Small intestine (tissue), 7 donors: Measurements from ENCODE around the gene LDLRAD3. TPM values are rescaled to one million over a fixed set of nuclear protein-coding genes. Genes with fewer than 3 reads are reported as not detected.
A peak's percentile ranks its signal among the peaks of the same experiment; 100 is the strongest.

ENCODE experiments used
- DNase-seq, 2 donors: peaks; one replicate each; pipeline versions ENCODE4 v3.0.0 to v3.0.0-alpha.2; 2013
- FAIRE-seq: peaks from 2 replicates; lab custom pipeline; 2012; peaks lifted over from hg19 to GRCh38; lab: Jason Lieb, UNC
- H3K27ac ChIP-seq, 3 donors: one replicate each; pipeline ENCODE4 v1.5.1; 2013; ENCODE audit warnings: low read length in 2 of 3, mild to moderate bottlenecking in 2 of 3, control low read depth in 1 of 3, inconsistent platforms in 1 of 3, low read depth in 1 of 3, moderate library complexity in 1 of 3
- H3K27me3 ChIP-seq, 3 donors: one replicate each; pipeline ENCODE4 v1.6.1; 2013; ENCODE audit warnings: low read length in 3 of 3, inconsistent platforms in 1 of 3; ENCODE audit not compliant: control insufficient read depth in 3 of 3, insufficient read depth in 3 of 3
- H3K36me3 ChIP-seq, 3 donors: one replicate each; pipeline ENCODE4 v1.6.1; 2013; ENCODE audit warnings: low read length in 3 of 3, inconsistent platforms in 1 of 3, low read depth in 1 of 3, mild to moderate bottlenecking in 1 of 3, moderate library complexity in 1 of 3; ENCODE audit not compliant: control insufficient read depth in 3 of 3, insufficient read depth in 2 of 3
- H3K4me1 ChIP-seq, 3 donors: one replicate each; pipeline ENCODE4 v1.6.1; 2013; ENCODE audit warnings: low read length in 2 of 3, inconsistent platforms in 1 of 3, low read depth in 1 of 3, mild to moderate bottlenecking in 1 of 3, moderate library complexity in 1 of 3; ENCODE audit not compliant: control insufficient read depth in 3 of 3, insufficient read depth in 2 of 3
- H3K4me3 ChIP-seq, 3 donors: one replicate each; pipeline ENCODE4 v1.5.1; 2013; ENCODE audit warnings: low read length in 3 of 3, control low read depth in 1 of 3, inconsistent platforms in 1 of 3, low read depth in 1 of 3, mild to moderate bottlenecking in 1 of 3, moderate library complexity in 1 of 3
- H3K9me3 ChIP-seq, 2 donors: one replicate each; pipeline ENCODE4 v1.6.1; 2013; ENCODE audit warnings: low read depth in 1 of 2, low read length in 1 of 2; ENCODE audit not compliant: control insufficient read depth in 2 of 2, insufficient read depth in 1 of 2
- WGBS, 3 donors: extraction: QIAGEN DNeasy Blood & Tissue Kit; methylation state at CpG; one replicate each; pipeline ENCODE4 v1.1.7; 2013; 5-methylcytosine and 5-hydroxymethylcytosine counted together
- polyA plus RNA-seq, 4 donors: library from polyadenylated mRNA; stranded (reverse) in 3 of 4; unstranded in 1 of 4; fragments of 200-250 nt in 3 of 4; fragments of 120-200 nt in 1 of 4; gene quantifications; one replicate each; pipeline versions ENCODE4 v1.2.1 to v1.2.3, GENCODE V29; 2013
- donor health status: healthy with polysubstance abuse.
- donor health status: control.
- donor health status: control.
- donor health status: Bipolar disorder and iron deficiency.
- donor health status: healthy.

Gene LDLRAD3
- polyA plus RNA-seq, 4 donors, result 0.22 to 6.9 (median 3.5) TPM

- peaks cover 0 to 2% (median 0%) of the 10 kb centered on the region in 3 donors for H3K4me1 ChIP-seq
- FAIRE-seq (no peak), DNase-seq (no peak)
- peaks cover 0 to 6% (median 0%) of the 10 kb centered on the region in 3 donors for H3K36me3 ChIP-seq
- 75 to 85% (median 83%) methylated on average over 3 of the region's 3 CpGs for WGBS, 3 donors
- H3K9me3 ChIP-seq, result peaks cover 2 to 9% of the 10 kb centered on the region in 2 donors
- H3K27ac ChIP-seq, result no peak overlapping the region
- H3K4me3 ChIP-seq, result no peak overlapping the region
- H3K27me3 ChIP-seq, result no peaks in the 10 kb centered on the region
Measured at GRCh38 chr11:36002796-36003195, 58.9 kb downstream of the LDLRAD3 start.

GRCh38 chr11:36006556-36006955, 62.7 kb downstream of the LDLRAD3 start:
- H3K4me3 ChIP-seq, result no peak overlapping the region
- WGBS, 3 donors, result 66 to 88% (median 73%) methylated on average over 3 of the region's 3 CpGs
- H3K27me3 ChIP-seq, result no peaks in the 10 kb centered on the region
- DNase-seq (no peak), FAIRE-seq (no peak)
- peak overlapping the region in 1 of 3 donors; percentile 14 for H3K27ac ChIP-seq
- peaks cover 0 to 2% (median 0%) of the 10 kb centered on the region in 3 donors for H3K4me1 ChIP-seq
- peaks cover 0 to 2% (median 0%) of the 10 kb centered on the region in 3 donors for H3K36me3 ChIP-seq
- peaks cover 2 to 9% of the 10 kb centered on the region in 2 donors for H3K9me3 ChIP-seq

GRCh38 chr11:36007127-36007655, 63.3 kb downstream of the LDLRAD3 start:
- H3K4me3 ChIP-seq, result no peak overlapping the region
- WGBS, 3 donors, result 86 to 91% (median 87%) methylated on average over 8 of the region's 8 CpGs
- DNase-seq (no peak), FAIRE-seq (no peak)
- H3K36me3 ChIP-seq, result peaks cover 0 to 2% (median 0%) of the 10 kb centered on the region in 3 donors
- H3K4me1 ChIP-seq, result no peaks in the 10 kb centered on the region
- no peaks in the 10 kb centered on the region for H3K27me3 ChIP-seq
- H3K27ac ChIP-seq, result no peak overlapping the region
- peaks cover 2 to 9% of the 10 kb centered on the region in 2 donors for H3K9me3 ChIP-seq

- Histone ChIP-seq H3K9me3 (peaks cover 2 to 9% of the 10 kb centered on the region in 2 donors), H3K4me3 (no peak overlapping the region), H3K36me3 (peaks cover 0 to 2% (median 0%) of the 10 kb centered on the region in 3 donors), H3K27me3 (no peaks in the 10 kb centered on the region), H3K4me1 (no peaks in the 10 kb centered on the region), H3K27ac (no peak overlapping the region)
- 71 to 89% (median 88%) methylated on average over 3 of the region's 3 CpGs for WGBS, 3 donors
- FAIRE-seq (no peak), DNase-seq (no peak)
Measured at GRCh38 chr11:36008584-36008983, 64.7 kb downstream of the LDLRAD3 start.

- FAIRE-seq (no peak), DNase-seq (no peak)
- Histone ChIP-seq H3K27ac (no peak overlapping the region), H3K9me3 (peaks cover 2 to 6% of the 10 kb centered on the region in 2 donors), H3K4me3 (no peak overlapping the region), H3K27me3 (no peaks in the 10 kb centered on the region), H3K4me1 (no peaks in the 10 kb centered on the region), H3K36me3 (peaks cover 0 to under 1% (median 0%) of the 10 kb centered on the region in 3 donors)
- 63 to 81% (median 77%) methylated on average over 4 of the region's 4 CpGs for WGBS, 3 donors
Measured at GRCh38 chr11:36009473-36009872, 65.6 kb downstream of the LDLRAD3 start.

GRCh38 chr11:36010010-36010740, 66.3 kb downstream of the LDLRAD3 start:
- Histone ChIP-seq H3K27ac (no peak overlapping the region), H3K36me3 (no peaks in the 10 kb centered on the region), H3K4me1 (no peaks in the 10 kb centered on the region), H3K9me3 (no peaks in the 10 kb centered on the region), H3K27me3 (no peaks in the 10 kb centered on the region), H3K4me3 (no peak overlapping the region)
- 64 to 75% (median 64%) methylated on average over 2 of the region's 2 CpGs for WGBS, 3 donors
- no peak for FAIRE-seq
- no peak for DNase-seq

- FAIRE-seq, result no peak
- WGBS, 3 donors, result 67 to 89% (median 88%) methylated on average over 5 of the region's 5 CpGs
- no peak overlapping the region for H3K27ac ChIP-seq
- no peak overlapping the region for H3K4me3 ChIP-seq
- H3K36me3 ChIP-seq, result no peaks in the 10 kb centered on the region
- no peaks in the 10 kb centered on the region for H3K4me1 ChIP-seq
- DNase-seq, result no peak
- H3K9me3 ChIP-seq, result no peaks in the 10 kb centered on the region
- H3K27me3 ChIP-seq, result no peaks in the 10 kb centered on the region
Measured at GRCh38 chr11:36011574-36011973, 67.7 kb downstream of the LDLRAD3 start.

- WGBS, 3 donors, result 54 to 68% (median 60%) methylated on average over 5 of the region's 5 CpGs
- Histone ChIP-seq H3K36me3 (no peaks in the 10 kb centered on the region), H3K4me3 (no peak overlapping the region), H3K9me3 (no peaks in the 10 kb centered on the region), H3K4me1 (no peaks in the 10 kb centered on the region), H3K27ac (no peak overlapping the region), H3K27me3 (no peaks in the 10 kb centered on the region)
- DNase-seq, result no peak
- FAIRE-seq, result no peak
Measured at GRCh38 chr11:36012455-36012854, 68.6 kb downstream of the LDLRAD3 start.
